ENCODE results near the gene PAX4. TPM values are rescaled to one million over a fixed set of nuclear protein-coding genes. Genes with fewer than 3 reads are reported as not detected.

PAX4 gene
- total RNA-seq, 2 donors from 2014 or later, result not detected

GRCh38 chr7:127618775-127619174, 833 bp upstream of the PAX4 start:
- Mint-ChIP-seq H3K4me3 (no peak overlapping the region), H3K36me3 (ENCODE audit: low read depth) (no peaks in the 10 kb centered on the region), H3K27me3 (peaks cover 93% of the 10 kb centered on the region), H3K27ac (no peak overlapping the region), H3K4me1 (peaks cover 9% of the 10 kb centered on the region)
- no peak for DNase-seq
- H3K9me3 ChIP-seq (ENCODE audit: control insufficient read depth, low read length, poor library complexity, severe bottlenecking), result no peaks in the 10 kb centered on the region
- no peak for ATAC-seq

GRCh38 chr7:127616724-127617123, 1.2 kb downstream of the PAX4 start:
- Mint-ChIP-seq H3K27me3 (peaks cover 86% of the 10 kb centered on the region), H3K4me3 (no peak overlapping the region), H3K36me3 (ENCODE audit: low read depth) (peaks cover 4% of the 10 kb centered on the region), H3K4me1 (peaks cover 9% of the 10 kb centered on the region), H3K27ac (no peak overlapping the region)
- ATAC-seq (no peak), DNase-seq (no peak)
- H3K9me3 ChIP-seq (ENCODE audit: control insufficient read depth, low read length, poor library complexity, severe bottlenecking), result no peaks in the 10 kb centered on the region

GRCh38 chr7:127612263-127612662, 5.7 kb downstream of the PAX4 start:
- Mint-ChIP-seq H3K36me3 (ENCODE audit: low read depth) (peaks cover 4% of the 10 kb centered on the region), H3K4me1 (no peaks in the 10 kb centered on the region), H3K4me3 (no peak overlapping the region), H3K27ac (no peak overlapping the region), H3K27me3 (peaks cover 48% of the 10 kb centered on the region)
- DNase-seq, result no peak
- ATAC-seq, result no peak
- no peaks in the 10 kb centered on the region for H3K9me3 ChIP-seq (ENCODE audit: control insufficient read depth, low read length, poor library complexity, severe bottlenecking)

- Mint-ChIP-seq H3K27ac (no peak overlapping the region), H3K27me3 (peaks cover 21% of the 10 kb centered on the region), H3K36me3 (ENCODE audit: low read depth) (peaks cover 4% of the 10 kb centered on the region), H3K4me3 (no peak overlapping the region), H3K4me1 (no peaks in the 10 kb centered on the region)
- no peaks in the 10 kb centered on the region for H3K9me3 ChIP-seq (ENCODE audit: control insufficient read depth, low read length, poor library complexity, severe bottlenecking)
- DNase-seq, result no peak
- no peak for ATAC-seq
Measured at GRCh38 chr7:127609297-127609696, 8.6 kb downstream of the PAX4 start.

- ATAC-seq (no peak), DNase-seq (no peak)
- no peak overlapping the region for H3K4me3 Mint-ChIP-seq
- peaks cover 4% of the 10 kb centered on the region for H3K36me3 Mint-ChIP-seq (ENCODE audit: low read depth)
- H3K27ac Mint-ChIP-seq, result no peak overlapping the region
- no peaks in the 10 kb centered on the region for H3K4me1 Mint-ChIP-seq
- no peaks in the 10 kb centered on the region for H3K9me3 ChIP-seq (ENCODE audit: control insufficient read depth, low read length, poor library complexity, severe bottlenecking)
- peaks cover 12% of the 10 kb centered on the region for H3K27me3 Mint-ChIP-seq
Measured at GRCh38 chr7:127608446-127608845, 9.5 kb downstream of the PAX4 start.

GRCh38 chr7:127600885-127601284, 17.1 kb downstream of the PAX4 start:
- Mint-ChIP-seq H3K36me3 (ENCODE audit: low read depth) (peaks cover 7% of the 10 kb centered on the region), H3K27me3 (no peaks in the 10 kb centered on the region), H3K27ac (no peak overlapping the region), H3K4me3 (no peak overlapping the region), H3K4me1 (peaks cover 2% of the 10 kb centered on the region)
- DNase-seq (no peak), ATAC-seq (no peak)
- H3K9me3 ChIP-seq (ENCODE audit: control insufficient read depth, low read length, poor library complexity, severe bottlenecking), result no peaks in the 10 kb centered on the region

- peaks cover 2% of the 10 kb centered on the region for H3K4me1 Mint-ChIP-seq
- DNase-seq (no peak), ATAC-seq (no peak)
- H3K36me3 Mint-ChIP-seq (ENCODE audit: low read depth), result peaks cover 10% of the 10 kb centered on the region
- H3K27ac Mint-ChIP-seq, result no peak overlapping the region
- H3K9me3 ChIP-seq (ENCODE audit: control insufficient read depth, low read length, poor library complexity, severe bottlenecking), result no peaks in the 10 kb centered on the region
- no peak overlapping the region for H3K4me3 Mint-ChIP-seq
- no peaks in the 10 kb centered on the region for H3K27me3 Mint-ChIP-seq
Measured at GRCh38 chr7:127598318-127598717, 19.6 kb downstream of the PAX4 start.

GRCh38 chr7:127595737-127596136, 22.2 kb downstream of the PAX4 start:
- no peak for DNase-seq
- H3K9me3 ChIP-seq (ENCODE audit: control insufficient read depth, low read length, poor library complexity, severe bottlenecking), result no peaks in the 10 kb centered on the region
- Mint-ChIP-seq H3K4me1 (peaks cover 4% of the 10 kb centered on the region), H3K36me3 (ENCODE audit: low read depth) (peaks cover 5% of the 10 kb centered on the region), H3K4me3 (no peak overlapping the region), H3K27ac (no peak overlapping the region), H3K27me3 (no peaks in the 10 kb centered on the region)
- ATAC-seq, result no peak

GRCh38 chr7:127594490-127594889, 23.5 kb downstream of the PAX4 start:
- H3K9me3 ChIP-seq (ENCODE audit: control insufficient read depth, low read length, poor library complexity, severe bottlenecking), result no peaks in the 10 kb centered on the region
- Mint-ChIP-seq H3K4me1 (peaks cover 9% of the 10 kb centered on the region), H3K27me3 (no peaks in the 10 kb centered on the region), H3K27ac (peak overlapping the region; percentile 4), H3K4me3 (no peak overlapping the region), H3K36me3 (ENCODE audit: low read depth) (peaks cover 3% of the 10 kb centered on the region)
- no peak for DNase-seq
- no peak for ATAC-seq

GRCh38 chr7:127592550-127592949, 25.4 kb downstream of the PAX4 start:
- H3K9me3 ChIP-seq (ENCODE audit: control insufficient read depth, low read length, poor library complexity, severe bottlenecking), result no peaks in the 10 kb centered on the region
- DNase-seq (no peak), ATAC-seq (no peak)
- Mint-ChIP-seq H3K27me3 (no peaks in the 10 kb centered on the region), H3K36me3 (ENCODE audit: low read depth) (peaks cover 5% of the 10 kb centered on the region), H3K27ac (peak overlapping the region; percentile 8), H3K4me3 (no peak overlapping the region), H3K4me1 (peaks cover 13% of the 10 kb centered on the region)

GRCh38 chr7:127591591-127591990, 26.4 kb downstream of the PAX4 start:
- H3K9me3 ChIP-seq (ENCODE audit: control insufficient read depth, low read length, poor library complexity, severe bottlenecking), result no peaks in the 10 kb centered on the region
- DNase-seq (no peak), ATAC-seq (no peak)
- Mint-ChIP-seq H3K4me1 (peaks cover 13% of the 10 kb centered on the region), H3K4me3 (peak overlapping the region; percentile 31), H3K36me3 (ENCODE audit: low read depth) (peaks cover 5% of the 10 kb centered on the region), H3K27me3 (no peaks in the 10 kb centered on the region), H3K27ac (no peak overlapping the region)

GRCh38 chr7:127591189-127591588, 26.8 kb downstream of the PAX4 start:
- no peaks in the 10 kb centered on the region for H3K9me3 ChIP-seq (ENCODE audit: control insufficient read depth, low read length, poor library complexity, severe bottlenecking)
- no peak overlapping the region for H3K27ac Mint-ChIP-seq
- H3K27me3 Mint-ChIP-seq, result no peaks in the 10 kb centered on the region
- H3K4me1 Mint-ChIP-seq, result peaks cover 15% of the 10 kb centered on the region
- ATAC-seq (no peak), DNase-seq (no peak)
- H3K4me3 Mint-ChIP-seq, result peak overlapping the region; percentile 31
- peaks cover 5% of the 10 kb centered on the region for H3K36me3 Mint-ChIP-seq (ENCODE audit: low read depth)

GRCh38 chr7:127589896-127590295, 28.0 kb downstream of the PAX4 start:
- peaks cover 5% of the 10 kb centered on the region for H3K36me3 Mint-ChIP-seq (ENCODE audit: low read depth)
- no peaks in the 10 kb centered on the region for H3K9me3 ChIP-seq (ENCODE audit: control insufficient read depth, low read length, poor library complexity, severe bottlenecking)
- peak overlapping the region; percentile 99 for H3K4me3 Mint-ChIP-seq
- ATAC-seq, result no peak
- H3K27ac Mint-ChIP-seq, result peak overlapping the region; percentile 96
- DNase-seq, result no peak
- H3K4me1 Mint-ChIP-seq, result peaks cover 17% of the 10 kb centered on the region
- no peaks in the 10 kb centered on the region for H3K27me3 Mint-ChIP-seq

GRCh38 chr7:127588697-127589482, 29.1 kb downstream of the PAX4 start:
- DNase-seq (peak in 1 of 3 donors; percentile 15), ATAC-seq (peak; percentile 23)
- H3K4me3 Mint-ChIP-seq, result peak overlapping the region; percentile 99
- no peaks in the 10 kb centered on the region for H3K9me3 ChIP-seq (ENCODE audit: control insufficient read depth, low read length, poor library complexity, severe bottlenecking)
- peaks cover 27% of the 10 kb centered on the region for H3K4me1 Mint-ChIP-seq
- no peaks in the 10 kb centered on the region for H3K27me3 Mint-ChIP-seq
- peaks cover 2% of the 10 kb centered on the region for H3K36me3 Mint-ChIP-seq (ENCODE audit: low read depth)
- peak overlapping the region; percentile 96 for H3K27ac Mint-ChIP-seq

All from T-helper 17 cell (primary cell).